Prostate gland (tissue), 2 donors: ENCODE measurements around the gene IFRD2. TPM values are rescaled to one million over a fixed set of nuclear protein-coding genes. Genes with fewer than 3 reads are reported as not detected.
A peak's percentile ranks its signal among the peaks of the same experiment; 100 is the strongest.

ENCODE experiments used
- DNase-seq: peaks from one replicate; pipeline ENCODE4 v3.0.0-alpha.2; 2019; ENCODE audit warnings: low spot score
- H3K27ac ChIP-seq, 2 donors: fragments of 200-600 bp; sonication (generic); 2 replicates each; pipeline ENCODE4 v1.5.1; 2017 to 2019
- H3K27me3 ChIP-seq: fragments of 200-600 bp; sonication (generic); replicated peaks from 2 replicates; pipeline ENCODE4 v1.5.1; 2019; ENCODE audit not compliant: insufficient read depth
- H3K36me3 ChIP-seq, 2 donors: fragments of 200-600 bp; sonication (generic); 1 replicate in 1 of 2; 2 replicates in 1 of 2; pipeline versions ENCODE4 v1.5.1 to v1.8.1; 2017 to 2019
- H3K4me1 ChIP-seq: fragments of 200-600 bp; sonication (generic); replicated peaks from 2 replicates; pipeline ENCODE4 v1.5.1; 2019
- H3K4me3 ChIP-seq, 2 donors: fragments of 200-600 bp; sonication (generic); 2 replicates each; pipeline ENCODE4 v1.5.1; 2017 to 2019
- H3K9me3 ChIP-seq: fragments of 200-600 bp; sonication (generic); 2 replicates; pipeline ENCODE4 v1.5.1; 2017
- POLR2A ChIP-seq: fragments of 450-650 bp; IDR thresholded peaks from one replicate; pipeline ENCODE4 v1.6.1; 2016; ENCODE audit warnings: antibody characterized with exemption, mild to moderate bottlenecking
- POLR2AphosphoS5 ChIP-seq: sonication (generic); formaldehyde crosslinking; IDR thresholded peaks from one replicate; pipeline ENCODE4 v1.6.1; 2017; ENCODE audit warnings: antibody characterized with exemption
- WGBS: methylation state at CpG from one replicate; pipeline ENCODE4 v1.1.5; 2018; 5-methylcytosine and 5-hydroxymethylcytosine counted together
- intact Hi-C: fragments of 100-400 bp; cut with DNase I; formaldehyde crosslinking; loops from one replicate; pipeline ENCODE4 v1.14.2; 2022
- total RNA-seq, 2 donors: library from RNA; depleted of rRNA; stranded (reverse); fragments of >200 nt; gene quantifications; one replicate each; pipeline ENCODE4 v1.1.0, GENCODE V29; 2016
- TF ChIP-seq, protein P1 (sequence below), 4 experiments: fragments of 200-600 bp in 2 of 4; fragments of 450-650 bp in 2 of 4; sonication (generic) in 2 of 4; IDR thresholded peaks; 1 replicate in 3 of 4; 2 replicates in 1 of 4; pipeline ENCODE4 v1.5.1; 2016 to 2019; ENCODE audit warnings: antibody characterized with exemption in 4 of 4, mild to moderate bottlenecking in 2 of 4, moderate library complexity in 2 of 4

The IFRD2 gene
- total RNA-seq, 2 donors from 2014 or later: 93.0 to 99.9 TPM

GRCh38 chr3:50276762-50277101 lies 15.5 kb downstream of the IFRD2 start:
- no peaks in the 10 kb centered on the region for H3K4me1 ChIP-seq
- H3K27ac ChIP-seq: no peak overlapping the region
- no peak overlapping the region for H3K4me3 ChIP-seq
- H3K9me3 ChIP-seq: no peaks in the 10 kb centered on the region
- H3K27me3 ChIP-seq: no peaks in the 10 kb centered on the region
- DNase-seq: no peak
- 85% methylated on average over 17 of the region's 17 CpGs for WGBS
- intact Hi-C loops: no loop called here
- no peaks in the 10 kb centered on the region for H3K36me3 ChIP-seq
- TF ChIP-seq POLR2A (no peak), POLR2AphosphoS5 (no peak)
- TF ChIP-seq, protein P1, sequence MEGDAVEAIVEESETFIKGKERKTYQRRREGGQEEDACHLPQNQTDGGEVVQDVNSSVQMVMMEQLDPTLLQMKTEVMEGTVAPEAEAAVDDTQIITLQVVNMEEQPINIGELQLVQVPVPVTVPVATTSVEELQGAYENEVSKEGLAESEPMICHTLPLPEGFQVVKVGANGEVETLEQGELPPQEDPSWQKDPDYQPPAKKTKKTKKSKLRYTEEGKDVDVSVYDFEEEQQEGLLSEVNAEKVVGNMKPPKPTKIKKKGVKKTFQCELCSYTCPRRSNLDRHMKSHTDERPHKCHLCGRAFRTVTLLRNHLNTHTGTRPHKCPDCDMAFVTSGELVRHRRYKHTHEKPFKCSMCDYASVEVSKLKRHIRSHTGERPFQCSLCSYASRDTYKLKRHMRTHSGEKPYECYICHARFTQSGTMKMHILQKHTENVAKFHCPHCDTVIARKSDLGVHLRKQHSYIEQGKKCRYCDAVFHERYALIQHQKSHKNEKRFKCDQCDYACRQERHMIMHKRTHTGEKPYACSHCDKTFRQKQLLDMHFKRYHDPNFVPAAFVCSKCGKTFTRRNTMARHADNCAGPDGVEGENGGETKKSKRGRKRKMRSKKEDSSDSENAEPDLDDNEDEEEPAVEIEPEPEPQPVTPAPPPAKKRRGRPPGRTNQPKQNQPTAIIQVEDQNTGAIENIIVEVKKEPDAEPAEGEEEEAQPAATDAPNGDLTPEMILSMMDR (IDR thresholded peaks at IDR 0.05): no peak

DNA sequence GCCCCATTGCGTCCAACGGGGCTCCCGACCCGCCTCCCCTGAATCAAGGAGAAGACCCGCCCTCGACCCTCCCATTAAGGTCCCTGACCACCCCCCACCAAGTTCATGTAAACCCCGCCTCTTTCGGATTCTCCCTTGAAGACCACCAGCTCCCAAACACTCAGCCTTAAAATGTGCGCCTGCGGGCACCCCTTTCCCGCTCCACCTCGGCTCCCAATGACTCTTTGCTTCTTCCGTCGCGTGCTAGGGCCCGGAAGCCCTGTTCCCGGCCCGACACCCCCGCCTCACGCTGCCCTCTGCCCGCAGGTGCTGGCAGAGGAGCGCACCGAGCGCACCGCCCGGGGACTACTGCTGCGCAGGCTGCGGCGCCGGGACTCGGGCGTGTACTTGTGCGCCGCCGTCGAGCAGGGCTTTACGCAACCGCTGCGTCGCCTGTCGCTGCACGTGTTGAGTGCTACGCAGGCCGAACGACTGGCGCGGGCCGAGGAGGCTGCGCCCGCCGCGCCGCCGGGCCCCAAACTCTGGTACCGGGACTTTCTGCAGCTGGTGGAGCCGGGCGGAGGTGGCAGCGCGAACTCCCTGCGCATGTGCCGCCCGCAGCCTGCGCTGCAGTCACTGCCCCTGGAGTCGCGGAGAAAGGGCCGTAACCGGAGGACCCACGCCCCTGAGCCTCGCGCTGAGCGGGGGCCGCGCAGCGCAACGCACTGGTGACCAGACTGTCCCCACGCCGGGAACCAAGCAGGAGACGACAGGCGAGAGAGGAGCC lies 16.1 kb downstream of the IFRD2 start:
- intact Hi-C loops: no loop called here
- DNase-seq: no peak
- H3K27me3 ChIP-seq: no peaks in the 10 kb centered on the region
- no peak overlapping the region for H3K4me3 ChIP-seq
- TF ChIP-seq POLR2A (no peak), POLR2AphosphoS5 (no peak)
- TF ChIP-seq, protein P1 (IDR thresholded peaks at IDR 0.05): no peak
- WGBS: 68% methylated on average over 73 of the region's 79 CpGs
- no peaks in the 10 kb centered on the region for H3K9me3 ChIP-seq
- H3K4me1 ChIP-seq: no peaks in the 10 kb centered on the region
- H3K36me3 ChIP-seq: no peaks in the 10 kb centered on the region
- no peak overlapping the region for H3K27ac ChIP-seq

DNA sequence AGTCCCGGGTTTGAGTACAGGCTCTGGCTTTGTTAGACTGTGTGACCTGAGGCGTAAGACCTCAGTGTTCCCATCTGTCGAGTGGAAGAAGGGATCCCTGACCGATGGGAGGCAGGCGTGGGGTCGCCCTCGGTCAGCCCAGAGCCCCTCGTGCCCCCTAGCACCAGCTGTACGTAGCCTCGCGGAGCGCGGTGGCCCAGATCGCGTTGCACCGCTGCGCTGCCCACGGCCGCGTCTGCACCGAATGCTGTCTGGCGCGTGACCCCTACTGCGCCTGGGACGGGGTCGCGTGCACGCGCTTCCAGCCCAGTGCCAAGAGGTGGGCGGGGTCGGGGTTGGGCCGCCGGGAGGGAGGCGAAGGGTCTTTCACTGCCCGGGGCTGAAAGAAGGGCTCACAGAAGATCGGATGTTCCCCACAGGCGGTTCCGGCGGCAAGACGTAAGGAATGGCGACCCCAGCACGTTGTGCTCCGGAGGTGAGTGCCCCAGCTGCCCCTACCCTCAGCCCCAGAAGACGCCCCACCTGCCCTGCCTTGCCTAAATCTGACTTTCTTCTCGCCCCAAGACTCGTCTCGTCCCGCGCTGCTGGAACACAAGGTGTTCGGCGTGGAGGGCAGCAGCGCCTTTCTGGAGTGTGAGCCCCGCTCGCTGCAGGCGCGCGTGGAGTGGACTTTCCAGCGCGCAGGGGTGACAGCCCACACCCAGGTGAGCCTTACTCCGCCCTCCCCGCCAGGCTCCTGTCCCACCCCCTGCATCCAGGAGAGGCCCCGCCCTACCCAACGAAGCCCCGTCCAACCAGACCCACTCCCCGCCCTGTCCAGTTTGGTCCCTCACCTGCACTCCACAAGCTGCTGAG lies 16.9 kb downstream of the IFRD2 start:
- Histone ChIP-seq H3K4me3 (no peak overlapping the region), H3K36me3 (no peaks in the 10 kb centered on the region), H3K9me3 (no peaks in the 10 kb centered on the region), H3K27ac (no peak overlapping the region), H3K4me1 (no peaks in the 10 kb centered on the region), H3K27me3 (no peaks in the 10 kb centered on the region)
- WGBS: 77% methylated on average over 61 of the region's 65 CpGs
- TF ChIP-seq POLR2AphosphoS5: no peak
- DNase-seq: no peak
- intact Hi-C loops: no loop called here

DNA sequence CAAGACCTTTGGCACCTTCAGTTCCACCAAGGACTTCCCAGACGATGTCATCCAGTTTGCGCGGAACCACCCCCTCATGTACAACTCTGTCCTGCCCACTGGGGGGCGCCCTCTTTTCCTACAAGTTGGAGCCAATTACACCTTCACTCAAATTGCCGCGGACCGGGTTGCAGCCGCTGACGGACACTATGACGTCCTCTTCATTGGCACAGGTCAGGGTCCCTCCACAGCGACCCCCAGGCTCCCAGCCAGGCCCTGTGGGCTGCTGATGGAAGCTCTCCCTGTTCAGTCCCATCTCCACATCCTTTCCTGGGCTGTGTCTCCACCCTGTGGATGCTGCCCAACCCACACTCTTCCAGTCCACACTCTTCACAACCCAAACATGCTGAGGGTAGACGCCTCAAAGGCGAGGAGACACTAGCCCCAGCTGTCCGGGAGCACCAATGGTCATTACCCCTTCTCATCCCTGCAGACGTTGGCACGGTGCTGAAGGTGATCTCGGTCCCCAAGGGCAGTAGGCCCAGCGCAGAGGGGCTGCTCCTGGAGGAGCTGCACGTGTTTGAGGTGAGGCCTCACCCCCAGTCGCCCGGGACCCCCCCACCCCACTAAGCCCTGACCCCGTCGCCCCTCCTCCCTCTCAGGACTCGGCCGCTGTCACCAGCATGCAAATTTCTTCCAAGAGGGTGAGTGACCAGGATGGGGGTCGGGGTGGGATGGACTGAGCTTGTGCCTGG lies 17.7 kb downstream of the IFRD2 start:
- intact Hi-C loops: no loop called here
- DNase-seq: no peak

More for the DNA sequence above, 17.7 kb downstream of the IFRD2 start:
- no peak overlapping the region for H3K4me3 ChIP-seq
- peak; percentile 23 for TF ChIP-seq POLR2AphosphoS5
- TF ChIP-seq POLR2A: no peak
- TF ChIP-seq, protein P1 (IDR thresholded peaks at IDR 0.05): peak; percentile 34 to 64 (median 54)
- no peak overlapping the region for H3K27ac ChIP-seq
- no peaks in the 10 kb centered on the region for H3K27me3 ChIP-seq
- WGBS: 68% methylated on average over 26 of the region's 26 CpGs
- peaks cover 4% of the 10 kb centered on the region for H3K4me1 ChIP-seq
- no peaks in the 10 kb centered on the region for H3K36me3 ChIP-seq
- no peaks in the 10 kb centered on the region for H3K9me3 ChIP-seq
